Fibroblast of pulmonary artery (primary cell): ENCODE results near the gene NT5E.

Experiments
- DNase-seq: peaks from one replicate; pipeline ENCODE4 v3.0.0-alpha.2; 2010; ENCODE audit warnings: low read depth
- H3K4me3 ChIP-seq: replicated peaks from 2 replicates; pipeline ENCODE4 v1.5.1; 2011; ENCODE audit warnings: low read depth, mild to moderate bottlenecking, control low read depth, low read length, moderate library complexity
- TF ChIP-seq, protein P1 (sequence below): IDR thresholded peaks from 2 replicates; pipeline ENCODE4 v1.5.1; 2011; ENCODE audit warnings: mild to moderate bottlenecking, control low read depth, low read length, inconsistent platforms; ENCODE audit errors: missing control alignments

Gene NT5E

DNA sequence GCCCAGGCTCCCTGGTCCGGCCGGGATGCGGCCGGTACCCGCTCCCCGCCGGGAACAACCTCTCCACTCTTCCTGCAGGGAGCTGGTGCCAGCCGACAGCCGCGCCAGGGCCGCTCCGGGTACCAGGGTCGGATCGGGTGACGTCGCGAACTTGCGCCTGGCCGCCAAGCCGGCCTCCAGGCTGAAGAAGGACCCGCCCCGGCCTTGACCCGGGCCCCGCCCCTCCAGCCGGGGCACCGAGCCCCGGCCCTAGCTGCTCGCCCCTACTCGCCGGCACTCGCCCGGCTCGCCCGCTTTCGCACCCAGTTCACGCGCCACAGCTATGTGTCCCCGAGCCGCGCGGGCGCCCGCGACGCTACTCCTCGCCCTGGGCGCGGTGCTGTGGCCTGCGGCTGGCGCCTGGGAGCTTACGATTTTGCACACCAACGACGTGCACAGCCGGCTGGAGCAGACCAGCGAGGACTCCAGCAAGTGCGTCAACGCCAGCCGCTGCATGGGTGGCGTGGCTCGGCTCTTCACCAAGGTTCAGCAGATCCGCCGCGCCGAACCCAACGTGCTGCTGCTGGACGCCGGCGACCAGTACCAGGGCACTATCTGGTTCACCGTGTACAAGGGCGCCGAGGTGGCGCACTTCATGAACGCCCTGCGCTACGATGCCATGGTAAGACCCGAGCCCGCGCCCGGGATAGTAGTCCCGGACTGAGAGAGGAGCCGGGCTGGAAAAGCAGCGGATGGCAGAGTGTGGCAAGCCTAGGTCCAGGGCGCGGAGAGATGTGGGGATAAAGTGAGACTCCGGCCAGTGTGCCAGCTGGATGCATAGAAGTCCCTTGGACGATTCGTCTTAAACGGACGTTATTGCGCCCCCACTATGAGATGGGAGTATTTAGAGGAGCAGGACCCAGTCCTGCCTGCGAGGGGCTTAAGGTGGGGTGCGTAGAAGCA, at the start of gene NT5E:
TSS of gene NT5E (plus strand) at position 266 of the 942 bp plus-strand sequence. CDS start at position 323, 57 bp downstream.
- peak within 1 kb of the TSS; percentile 85 for H3K4me3 ChIP-seq
- TF ChIP-seq, protein P1, sequence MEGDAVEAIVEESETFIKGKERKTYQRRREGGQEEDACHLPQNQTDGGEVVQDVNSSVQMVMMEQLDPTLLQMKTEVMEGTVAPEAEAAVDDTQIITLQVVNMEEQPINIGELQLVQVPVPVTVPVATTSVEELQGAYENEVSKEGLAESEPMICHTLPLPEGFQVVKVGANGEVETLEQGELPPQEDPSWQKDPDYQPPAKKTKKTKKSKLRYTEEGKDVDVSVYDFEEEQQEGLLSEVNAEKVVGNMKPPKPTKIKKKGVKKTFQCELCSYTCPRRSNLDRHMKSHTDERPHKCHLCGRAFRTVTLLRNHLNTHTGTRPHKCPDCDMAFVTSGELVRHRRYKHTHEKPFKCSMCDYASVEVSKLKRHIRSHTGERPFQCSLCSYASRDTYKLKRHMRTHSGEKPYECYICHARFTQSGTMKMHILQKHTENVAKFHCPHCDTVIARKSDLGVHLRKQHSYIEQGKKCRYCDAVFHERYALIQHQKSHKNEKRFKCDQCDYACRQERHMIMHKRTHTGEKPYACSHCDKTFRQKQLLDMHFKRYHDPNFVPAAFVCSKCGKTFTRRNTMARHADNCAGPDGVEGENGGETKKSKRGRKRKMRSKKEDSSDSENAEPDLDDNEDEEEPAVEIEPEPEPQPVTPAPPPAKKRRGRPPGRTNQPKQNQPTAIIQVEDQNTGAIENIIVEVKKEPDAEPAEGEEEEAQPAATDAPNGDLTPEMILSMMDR: no peak
- DNase-seq: peak; percentile 76

DNA sequence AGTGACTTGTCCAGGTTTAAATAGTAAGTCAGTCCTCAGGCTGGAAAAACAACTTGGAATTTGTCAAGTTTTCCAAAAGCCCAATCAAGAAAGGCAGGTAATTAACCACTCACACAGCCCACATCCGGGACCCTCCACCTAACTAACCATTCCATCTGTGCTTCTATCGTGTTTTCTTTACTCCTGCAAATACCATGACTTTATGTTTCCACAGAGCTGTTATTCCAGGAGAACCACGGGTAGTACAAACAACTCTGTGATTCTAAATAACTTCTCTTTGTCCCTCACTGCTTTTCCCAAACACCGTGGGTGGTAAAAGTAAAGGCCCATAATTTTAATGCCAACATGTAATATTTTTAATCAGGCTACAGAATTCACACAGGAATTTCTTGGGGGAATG, 49.6 kb upstream of the NT5E start:
- no peak for DNase-seq
- no peak overlapping the region for H3K4me3 ChIP-seq
- TF ChIP-seq, protein P1: no peak

DNA sequence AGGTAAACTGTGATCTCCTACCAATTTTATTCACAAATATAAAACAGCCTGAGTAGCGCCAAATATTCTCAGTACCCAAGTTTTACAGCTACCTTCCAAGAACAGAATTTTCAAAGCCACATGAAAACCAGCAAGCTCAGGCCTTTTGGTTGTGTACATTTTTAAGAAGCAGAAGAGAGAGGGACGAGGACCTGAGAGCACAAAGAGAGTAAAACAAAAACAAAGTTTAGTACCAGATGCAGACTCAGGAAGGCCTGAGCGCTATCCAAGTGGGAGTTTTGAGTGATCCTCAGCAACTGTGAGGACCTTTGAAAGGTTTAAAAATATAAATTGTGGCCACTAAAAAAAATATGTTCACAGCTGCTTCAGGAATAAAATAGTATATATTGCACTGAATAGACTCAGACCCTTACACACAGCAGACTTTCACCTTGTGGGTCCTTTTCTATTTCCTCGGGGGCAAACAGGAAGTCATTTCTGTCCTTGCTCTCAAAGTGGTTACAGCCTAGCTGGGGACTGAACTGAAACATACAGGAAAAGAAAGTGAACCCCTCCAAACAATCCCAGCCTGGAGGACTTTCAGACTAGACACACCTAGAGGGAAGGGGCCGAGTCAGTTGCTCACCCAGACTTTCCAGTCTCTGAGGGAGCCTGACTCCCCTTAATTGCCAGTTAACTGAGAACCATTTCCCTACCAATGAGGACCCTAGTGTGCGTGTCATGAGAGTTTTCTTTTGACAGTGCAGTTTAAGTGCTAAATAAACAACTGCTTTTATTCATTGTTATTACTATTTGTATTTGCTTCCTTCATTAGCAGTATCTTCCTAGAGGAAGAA, 48.5 kb upstream of the NT5E start:
- DNase-seq: no peak
- TF ChIP-seq, protein P1: no peak
- no peak overlapping the region for H3K4me3 ChIP-seq

DNA sequence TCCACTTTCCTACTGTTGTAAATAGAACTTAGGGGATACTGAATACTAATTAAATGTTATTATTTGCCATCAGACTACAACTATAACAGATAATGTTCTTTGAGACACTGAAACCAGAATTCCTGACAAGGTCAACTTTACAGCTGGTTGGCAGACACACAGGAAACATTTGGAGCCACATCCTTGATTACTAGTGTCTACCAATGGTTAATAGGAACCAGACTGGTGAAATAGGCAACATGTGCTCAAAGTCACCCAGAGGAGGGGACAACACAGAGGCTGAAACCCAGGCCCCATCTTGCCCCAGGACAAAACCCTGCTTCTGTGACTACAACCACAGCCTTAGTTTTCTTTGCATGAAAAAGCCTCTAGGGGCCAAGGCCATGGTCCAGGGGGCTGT, 47.8 kb upstream of the NT5E start:
- DNase-seq: no peak
- TF ChIP-seq, protein P1: no peak
- no peak overlapping the region for H3K4me3 ChIP-seq

DNA sequence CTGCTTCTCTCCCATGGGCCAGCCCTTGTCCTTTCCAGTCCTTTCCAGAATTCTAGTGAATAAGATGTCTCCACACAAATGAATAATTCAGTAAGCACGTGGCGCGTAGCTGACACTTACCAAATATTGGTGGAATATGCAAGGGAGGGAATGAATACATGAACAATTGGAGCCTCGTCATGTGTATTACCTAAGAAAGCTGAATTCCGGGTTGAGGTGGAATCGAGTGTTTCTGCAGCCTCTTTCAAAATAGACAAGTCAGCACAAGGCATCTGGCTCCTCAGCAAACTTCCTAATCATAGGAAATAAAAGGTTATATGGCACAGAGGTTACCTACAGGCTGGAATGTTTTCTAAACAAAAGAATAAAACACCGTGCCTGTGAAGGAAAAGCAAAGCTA, 47.0 kb upstream of the NT5E start:
- no peak for DNase-seq
- TF ChIP-seq, protein P1: no peak
- H3K4me3 ChIP-seq: no peak overlapping the region

DNA sequence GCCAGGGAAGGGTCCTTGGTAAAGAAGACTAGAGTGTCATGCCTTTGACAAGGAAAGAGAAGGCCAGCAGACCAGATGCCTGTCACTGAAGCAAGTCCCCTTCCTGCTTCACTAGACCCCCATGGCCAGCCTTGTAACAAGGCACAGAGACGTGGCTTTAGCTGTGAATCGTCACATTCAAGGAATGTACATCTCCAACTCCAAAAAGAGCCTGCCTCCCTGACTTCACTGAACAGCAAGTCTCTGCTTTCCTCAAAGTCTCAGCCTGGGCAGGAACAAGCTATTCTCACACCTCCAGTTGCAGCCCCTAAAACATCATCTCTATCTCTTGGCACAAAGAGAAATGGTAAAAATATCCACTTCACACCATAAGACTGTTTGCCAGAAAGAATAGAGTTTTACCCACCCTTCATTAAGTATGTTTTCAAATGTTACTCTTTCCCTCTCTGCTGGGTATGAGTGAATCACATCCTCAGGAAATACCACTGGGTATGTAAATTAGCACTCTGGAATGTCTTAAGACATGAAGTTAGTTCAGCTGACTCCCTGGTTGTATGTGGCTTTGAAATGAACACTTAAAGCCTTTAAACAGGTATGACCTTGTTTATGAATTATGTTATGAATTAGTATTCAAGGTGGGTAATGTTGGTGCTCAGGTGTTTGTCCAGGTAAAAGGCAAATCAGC, 46.4 kb upstream of the NT5E start:
- peak; percentile 93 for DNase-seq
- H3K4me3 ChIP-seq: peak overlapping the region; percentile 10
- TF ChIP-seq, protein P1: no peak

DNA sequence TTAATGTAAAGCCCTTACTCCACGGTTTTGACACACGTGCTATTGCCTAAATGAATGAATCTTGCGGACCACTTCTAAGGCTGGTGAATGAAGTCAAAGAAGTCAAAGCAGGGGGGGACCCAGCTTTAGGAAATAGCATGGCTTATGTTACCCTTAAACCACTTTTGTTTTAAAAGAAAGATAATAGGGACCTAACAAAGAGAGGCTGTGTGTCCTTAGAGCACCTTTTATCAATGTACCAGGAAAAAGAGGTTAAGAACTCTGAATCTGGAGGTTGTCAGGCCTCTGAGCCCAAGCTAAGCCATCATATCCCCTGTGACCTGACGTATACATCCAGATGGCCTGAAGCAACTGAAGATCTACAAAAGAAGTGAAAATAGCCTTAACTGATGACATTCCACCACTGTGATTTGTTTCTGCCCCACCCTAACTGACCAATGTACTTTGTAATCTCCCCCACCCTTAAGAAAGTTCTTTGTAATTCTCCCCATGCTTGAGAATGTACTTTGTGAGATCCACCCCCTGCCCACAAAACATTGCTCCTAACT, 45.8 kb upstream of the NT5E start:
- peak; percentile 43 for DNase-seq
- H3K4me3 ChIP-seq: peak overlapping the region; percentile 10
